ENCODE results near the gene COPS9.

- TF ChIP-seq POLR2A (IDR thresholded peaks at IDR 0.05; ENCODE audit: low read length) = no peak
- no peak for TF ChIP-seq GATA1 (IDR thresholded peaks at IDR 0.05; ENCODE audit: low read depth, low read length)
These were observed 11.9 kb upstream of the COPS9 start for GRCh38 chr2:240147911-240148587.

Measured in erythroblast (primary cell).